Measurements from ENCODE around the gene DCAF4. TPM values are rescaled to one million over a fixed set of nuclear protein-coding genes. Genes with fewer than 3 reads are reported as not detected.

The DCAF4 gene
- polyA plus RNA-seq, 1 donor from 2014 or later, result 16.5 TPM

DNA sequence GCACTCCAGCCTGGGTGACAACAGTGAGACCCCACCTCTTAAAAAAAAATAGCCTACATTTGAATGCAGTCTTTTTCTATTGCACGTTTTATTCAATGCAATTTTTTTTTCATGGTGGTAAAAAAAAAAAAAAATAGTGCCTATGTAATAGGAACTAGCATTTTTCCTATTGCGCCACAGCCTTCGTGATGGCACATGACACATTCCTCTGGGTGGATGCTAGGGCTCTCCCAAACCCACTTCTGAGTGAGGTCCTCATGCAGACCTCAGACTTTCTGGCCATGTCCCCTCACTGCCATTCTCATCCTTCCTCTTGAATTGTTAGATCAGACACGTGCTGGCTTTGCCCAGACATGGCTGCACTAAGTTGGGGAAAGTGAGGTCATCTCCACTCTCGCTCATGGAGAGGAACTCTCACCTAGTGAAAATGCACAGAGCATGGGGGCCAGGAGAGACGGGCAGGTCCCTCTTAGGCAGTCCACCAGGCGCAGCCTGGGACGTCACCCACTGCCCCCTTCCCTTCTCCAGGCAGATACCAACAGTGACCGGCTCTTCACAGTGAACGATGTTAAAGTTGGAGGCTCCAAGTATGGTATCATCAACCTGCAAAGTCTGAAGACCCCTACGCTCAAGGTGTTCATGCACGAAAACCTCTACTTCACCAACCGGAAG lies 19.2 kb downstream of the DCAF4 start:
- TF ChIP-seq POLR2AphosphoS5 (IDR thresholded peaks at IDR 0.05), result no peak
- TF ChIP-seq, protein P1, sequence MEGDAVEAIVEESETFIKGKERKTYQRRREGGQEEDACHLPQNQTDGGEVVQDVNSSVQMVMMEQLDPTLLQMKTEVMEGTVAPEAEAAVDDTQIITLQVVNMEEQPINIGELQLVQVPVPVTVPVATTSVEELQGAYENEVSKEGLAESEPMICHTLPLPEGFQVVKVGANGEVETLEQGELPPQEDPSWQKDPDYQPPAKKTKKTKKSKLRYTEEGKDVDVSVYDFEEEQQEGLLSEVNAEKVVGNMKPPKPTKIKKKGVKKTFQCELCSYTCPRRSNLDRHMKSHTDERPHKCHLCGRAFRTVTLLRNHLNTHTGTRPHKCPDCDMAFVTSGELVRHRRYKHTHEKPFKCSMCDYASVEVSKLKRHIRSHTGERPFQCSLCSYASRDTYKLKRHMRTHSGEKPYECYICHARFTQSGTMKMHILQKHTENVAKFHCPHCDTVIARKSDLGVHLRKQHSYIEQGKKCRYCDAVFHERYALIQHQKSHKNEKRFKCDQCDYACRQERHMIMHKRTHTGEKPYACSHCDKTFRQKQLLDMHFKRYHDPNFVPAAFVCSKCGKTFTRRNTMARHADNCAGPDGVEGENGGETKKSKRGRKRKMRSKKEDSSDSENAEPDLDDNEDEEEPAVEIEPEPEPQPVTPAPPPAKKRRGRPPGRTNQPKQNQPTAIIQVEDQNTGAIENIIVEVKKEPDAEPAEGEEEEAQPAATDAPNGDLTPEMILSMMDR (IDR thresholded peaks at IDR 0.05; ENCODE audit: poor library complexity, severe bottlenecking), result no peak
- no peak for TF ChIP-seq MXI1 (conservative IDR thresholded peaks at IDR 0.05; ENCODE audit: poor library complexity, severe bottlenecking)
- TF ChIP-seq SMC3 (conservative IDR thresholded peaks at IDR 0.05; ENCODE audit: poor library complexity), result no peak
- no peak for TF ChIP-seq EP300 (conservative IDR thresholded peaks at IDR 0.05; ENCODE audit: poor library complexity, severe bottlenecking)
- no peaks in the 10 kb centered on the region for H3K36me3 ChIP-seq (ENCODE audit: insufficient read depth, low read length)
- no peaks in the 10 kb centered on the region for H3K9me3 ChIP-seq (ENCODE audit: low read length)
- H3K79me2 ChIP-seq (replicated peaks; ENCODE audit: insufficient read depth, low read length), result no peaks in the 10 kb centered on the region
- no peaks in the 10 kb centered on the region for H4K20me1 ChIP-seq (ENCODE audit: insufficient read depth)
- no peak overlapping the region for H3K4me2 ChIP-seq (ENCODE audit: low read length)
- no peaks in the 10 kb centered on the region for H3K27me3 ChIP-seq (ENCODE audit: insufficient read depth, low read depth, low read length)
- H3K9me2 ChIP-seq (ENCODE audit: insufficient read depth, low read length), result no peaks in the 10 kb centered on the region
- H3K4me3 ChIP-seq (ENCODE audit: low read length), result no peak overlapping the region
- no peaks in the 10 kb centered on the region for H3F3A ChIP-seq (ENCODE audit: insufficient read depth, low read length, poor library complexity, severe bottlenecking)
- H2AFZ ChIP-seq (ENCODE audit: low read depth, low read length), result no peak overlapping the region
- H3K27ac ChIP-seq (ENCODE audit: low read length), result no peak overlapping the region
- no peak overlapping the region for H3K9ac ChIP-seq (ENCODE audit: low read length)

DNA sequence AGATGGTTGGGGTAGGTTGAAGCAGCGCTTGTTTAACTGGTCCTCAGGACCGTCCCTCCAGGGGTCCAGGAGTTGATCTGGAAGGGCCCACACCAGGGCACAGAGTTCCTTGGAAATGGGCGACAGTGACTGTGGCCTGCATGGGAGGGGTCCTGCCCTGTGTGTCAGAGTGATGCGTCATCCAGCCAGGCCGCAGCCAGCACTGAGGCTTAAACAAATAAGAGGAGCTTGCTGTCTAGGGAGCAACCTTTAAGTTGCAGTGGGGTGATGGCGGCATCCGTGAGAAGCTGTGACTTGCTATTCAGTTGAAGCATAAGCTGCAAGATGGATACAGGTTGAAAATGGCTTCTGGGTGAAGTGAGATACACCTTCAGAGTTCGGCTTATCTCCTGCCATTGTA lies 20.2 kb downstream of the DCAF4 start:
- no peaks in the 10 kb centered on the region for H4K20me1 ChIP-seq (ENCODE audit: insufficient read depth)
- H3K9me2 ChIP-seq (ENCODE audit: insufficient read depth, low read length), result no peaks in the 10 kb centered on the region
- no peak overlapping the region for H3K4me2 ChIP-seq (ENCODE audit: low read length)
- no peak overlapping the region for H3K27ac ChIP-seq (ENCODE audit: low read length)
- H3K79me2 ChIP-seq (replicated peaks; ENCODE audit: insufficient read depth, low read length), result no peaks in the 10 kb centered on the region
- no peaks in the 10 kb centered on the region for H3K27me3 ChIP-seq (ENCODE audit: insufficient read depth, low read depth, low read length)
- TF ChIP-seq MXI1 (conservative IDR thresholded peaks at IDR 0.05; ENCODE audit: poor library complexity, severe bottlenecking), result no peak
- no peak for TF ChIP-seq EZH2 (IDR thresholded peaks at IDR 0.05; ENCODE audit: borderline replicate concordance, insufficient read depth, low read length, poor library complexity, severe bottlenecking)
- TF ChIP-seq, protein P2, sequence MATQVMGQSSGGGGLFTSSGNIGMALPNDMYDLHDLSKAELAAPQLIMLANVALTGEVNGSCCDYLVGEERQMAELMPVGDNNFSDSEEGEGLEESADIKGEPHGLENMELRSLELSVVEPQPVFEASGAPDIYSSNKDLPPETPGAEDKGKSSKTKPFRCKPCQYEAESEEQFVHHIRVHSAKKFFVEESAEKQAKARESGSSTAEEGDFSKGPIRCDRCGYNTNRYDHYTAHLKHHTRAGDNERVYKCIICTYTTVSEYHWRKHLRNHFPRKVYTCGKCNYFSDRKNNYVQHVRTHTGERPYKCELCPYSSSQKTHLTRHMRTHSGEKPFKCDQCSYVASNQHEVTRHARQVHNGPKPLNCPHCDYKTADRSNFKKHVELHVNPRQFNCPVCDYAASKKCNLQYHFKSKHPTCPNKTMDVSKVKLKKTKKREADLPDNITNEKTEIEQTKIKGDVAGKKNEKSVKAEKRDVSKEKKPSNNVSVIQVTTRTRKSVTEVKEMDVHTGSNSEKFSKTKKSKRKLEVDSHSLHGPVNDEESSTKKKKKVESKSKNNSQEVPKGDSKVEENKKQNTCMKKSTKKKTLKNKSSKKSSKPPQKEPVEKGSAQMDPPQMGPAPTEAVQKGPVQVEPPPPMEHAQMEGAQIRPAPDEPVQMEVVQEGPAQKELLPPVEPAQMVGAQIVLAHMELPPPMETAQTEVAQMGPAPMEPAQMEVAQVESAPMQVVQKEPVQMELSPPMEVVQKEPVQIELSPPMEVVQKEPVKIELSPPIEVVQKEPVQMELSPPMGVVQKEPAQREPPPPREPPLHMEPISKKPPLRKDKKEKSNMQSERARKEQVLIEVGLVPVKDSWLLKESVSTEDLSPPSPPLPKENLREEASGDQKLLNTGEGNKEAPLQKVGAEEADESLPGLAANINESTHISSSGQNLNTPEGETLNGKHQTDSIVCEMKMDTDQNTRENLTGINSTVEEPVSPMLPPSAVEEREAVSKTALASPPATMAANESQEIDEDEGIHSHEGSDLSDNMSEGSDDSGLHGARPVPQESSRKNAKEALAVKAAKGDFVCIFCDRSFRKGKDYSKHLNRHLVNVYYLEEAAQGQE (IDR thresholded peaks at IDR 0.05; ENCODE audit: borderline replicate concordance), result no peak
- TF ChIP-seq EP300 (conservative IDR thresholded peaks at IDR 0.05; ENCODE audit: poor library complexity, severe bottlenecking), result no peak
- no peak for TF ChIP-seq POLR2AphosphoS5 (IDR thresholded peaks at IDR 0.05)
- no peak for TF ChIP-seq SMC3 (conservative IDR thresholded peaks at IDR 0.05; ENCODE audit: poor library complexity)
- no peak for TF ChIP-seq TAF1 (IDR thresholded peaks at IDR 0.05; ENCODE audit: low read depth)
- TF ChIP-seq, protein P1 (IDR thresholded peaks at IDR 0.05; ENCODE audit: poor library complexity, severe bottlenecking), result no peak
- no peak for TF ChIP-seq RAD21 (conservative IDR thresholded peaks at IDR 0.05)
- no peaks in the 10 kb centered on the region for H3K36me3 ChIP-seq (ENCODE audit: insufficient read depth, low read length)
- H3F3A ChIP-seq (ENCODE audit: insufficient read depth, low read length, poor library complexity, severe bottlenecking), result no peaks in the 10 kb centered on the region
- no peaks in the 10 kb centered on the region for H3K9me3 ChIP-seq (ENCODE audit: low read length)
- no peak overlapping the region for H3K4me3 ChIP-seq (ENCODE audit: low read length)
- no peak overlapping the region for H2AFZ ChIP-seq (ENCODE audit: low read depth, low read length)
- H3K9ac ChIP-seq (ENCODE audit: low read length), result no peak overlapping the region

Data from neural cell (in vitro differentiated cells).